Gastrocnemius medialis (tissue), 4 donors: ENCODE data around the gene ADAMTSL5.

Source experiments
- CTCF ChIP-seq, 5 experiments: fragments of 450-650 bp in 3 of 5; fragments of 200-600 bp in 2 of 5; sonication (generic) in 2 of 5; IDR thresholded peaks in 4 of 5; conservative IDR thresholded peaks in 1 of 5; 1 replicate in 4 of 5; 2 replicates in 1 of 5; pipeline ENCODE4 v1.5.1; 2016 to 2019; ENCODE audit warnings: antibody characterized with exemption in 5 of 5, mild to moderate bottlenecking in 3 of 5, moderate library complexity in 3 of 5
- POLR2A ChIP-seq, 2 donors: fragments of 450-650 bp; IDR thresholded peaks; one replicate each; pipeline ENCODE4 v1.6.1; 2017; ENCODE audit warnings: antibody characterized with exemption in 2 of 2, mild to moderate bottlenecking in 2 of 2, moderate library complexity in 2 of 2

GRCh38 chr19:1529430-1529816, 16.6 kb upstream of the ADAMTSL5 start:
- TF ChIP-seq CTCF (IDR thresholded peaks at IDR 0.05 in 4 of 5, conservative IDR thresholded peaks at IDR 0.05 in 1 of 5) (no peak), POLR2A (IDR thresholded peaks at IDR 0.05) (no peak)
